ENCODE data around the gene SETBP1.
A peak's percentile ranks its signal among the peaks of the same experiment; 100 is the strongest.

Gene SETBP1

GRCh38 chr18:45004546-45005080 lies 323.9 kb downstream of the SETBP1 start:
- peaks cover 0 to 8% (median 2%) of the 10 kb centered on the region in 4 experiments for H3K4me1 ChIP-seq (ENCODE audit: control extremely low read depth in 1 of 4, control insufficient read depth in 4 of 4, insufficient read depth in 4 of 4, low read length in 3 of 4)

GRCh38 chr18:45006934-45007333 lies 326.2 kb downstream of the SETBP1 start:
- H3K27me3 ChIP-seq (replicated peaks in 2 of 5; ENCODE audit: control insufficient read depth in 4 of 5, insufficient read depth in 5 of 5, low read length in 4 of 5) = no peaks in the 10 kb centered on the region
- WGBS (ENCODE audit: insufficient coverage) = 92% methylated on average over 2 of the region's 2 CpGs
- H3K4me3 ChIP-seq (ENCODE audit: control insufficient read depth in 1 of 7, extremely low read depth in 1 of 7, insufficient read depth in 4 of 7, low read depth in 2 of 7, low read length in 6 of 7) = no peak overlapping the region
- DNase-seq = no peak
- peaks cover 0 to 8% (median 2%) of the 10 kb centered on the region in 4 experiments for H3K4me1 ChIP-seq (ENCODE audit: control extremely low read depth in 1 of 4, control insufficient read depth in 4 of 4, insufficient read depth in 4 of 4, low read length in 3 of 4)
- no peak overlapping the region for H3K27ac ChIP-seq (ENCODE audit: insufficient read depth in 1 of 2, low read depth in 1 of 2, low read length in 2 of 2, poor library complexity in 1 of 2, severe bottlenecking in 2 of 2)
- POLR2A ChIA-PET = no interaction called here
- H3K9me3 ChIP-seq (ENCODE audit: control extremely low read depth in 1 of 5, control insufficient read depth in 4 of 5, insufficient read depth in 2 of 5, low read depth in 1 of 5, low read length in 4 of 5) = peaks cover 0 to 2% (median 0%) of the 10 kb centered on the region in 5 experiments
- H3K36me3 ChIP-seq (ENCODE audit: control insufficient read depth in 4 of 4, insufficient read depth in 4 of 4, low read length in 3 of 4) = peaks cover 0 to 2% (median 0%) of the 10 kb centered on the region in 4 experiments
- CTCF ChIA-PET = no interaction called here

More at GRCh38 chr18:45004546-45005080, 323.9 kb downstream of the SETBP1 start:
- POLR2A ChIA-PET = no interaction called here
- H3K27me3 ChIP-seq (replicated peaks in 2 of 5; ENCODE audit: control insufficient read depth in 4 of 5, insufficient read depth in 5 of 5, low read length in 4 of 5) = no peaks in the 10 kb centered on the region
- DNase-seq = no peak
- 95% methylated on average over 2 of the region's 3 CpGs for WGBS (ENCODE audit: insufficient coverage)
- no peak overlapping the region for H3K27ac ChIP-seq (ENCODE audit: insufficient read depth in 1 of 2, low read depth in 1 of 2, low read length in 2 of 2, poor library complexity in 1 of 2, severe bottlenecking in 2 of 2)
- peaks cover 0 to 2% (median 0%) of the 10 kb centered on the region in 4 experiments for H3K36me3 ChIP-seq (ENCODE audit: control insufficient read depth in 4 of 4, insufficient read depth in 4 of 4, low read length in 3 of 4)
- CTCF ChIA-PET = no interaction called here
- H3K9me3 ChIP-seq (ENCODE audit: control extremely low read depth in 1 of 5, control insufficient read depth in 4 of 5, insufficient read depth in 2 of 5, low read depth in 1 of 5, low read length in 4 of 5) = peaks cover 0 to 2% (median 0%) of the 10 kb centered on the region in 5 experiments
- no peak overlapping the region for H3K4me3 ChIP-seq (ENCODE audit: control insufficient read depth in 1 of 7, extremely low read depth in 1 of 7, insufficient read depth in 4 of 7, low read depth in 2 of 7, low read length in 6 of 7)

DNA sequence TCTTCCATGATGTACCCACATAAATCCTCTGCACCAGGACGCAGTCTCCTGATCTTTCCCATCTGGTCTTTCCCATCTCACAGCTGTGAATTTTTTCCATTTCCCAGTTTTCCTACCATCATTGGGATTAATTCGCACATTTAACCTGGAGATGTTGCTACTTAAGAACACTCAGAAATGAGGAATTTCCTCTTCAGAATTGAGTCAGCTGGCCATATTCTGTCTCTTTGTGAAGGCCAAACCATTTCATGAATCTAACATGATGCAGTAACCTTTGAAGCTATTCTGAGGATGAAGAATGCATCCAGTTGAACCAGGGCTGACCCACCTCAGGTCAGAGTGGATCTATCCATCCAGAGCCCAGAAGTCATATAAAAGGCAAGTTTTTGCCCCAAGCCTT lies 326.8 kb downstream of the SETBP1 start:
- H3K27me3 ChIP-seq (replicated peaks in 2 of 5; ENCODE audit: control insufficient read depth in 4 of 5, insufficient read depth in 5 of 5, low read length in 4 of 5) = no peaks in the 10 kb centered on the region
- WGBS (ENCODE audit: insufficient coverage) = 93% methylated on average over 2 of the region's 2 CpGs
- no peak overlapping the region for H3K27ac ChIP-seq (ENCODE audit: insufficient read depth in 1 of 2, low read depth in 1 of 2, low read length in 2 of 2, poor library complexity in 1 of 2, severe bottlenecking in 2 of 2)
- H3K9me3 ChIP-seq (ENCODE audit: control extremely low read depth in 1 of 5, control insufficient read depth in 4 of 5, insufficient read depth in 2 of 5, low read depth in 1 of 5, low read length in 4 of 5) = peaks cover 0 to 2% (median 0%) of the 10 kb centered on the region in 5 experiments
- H3K4me3 ChIP-seq (ENCODE audit: control insufficient read depth in 1 of 7, extremely low read depth in 1 of 7, insufficient read depth in 4 of 7, low read depth in 2 of 7, low read length in 6 of 7) = no peak overlapping the region
- DNase-seq = no peak
- H3K4me1 ChIP-seq (ENCODE audit: control extremely low read depth in 1 of 4, control insufficient read depth in 4 of 4, insufficient read depth in 4 of 4, low read length in 3 of 4) = peaks cover 0 to 8% (median 2%) of the 10 kb centered on the region in 4 experiments
- ChIA-PET CTCF (no interaction called here), POLR2A (no interaction called here)
- peaks cover 0 to 2% (median 0%) of the 10 kb centered on the region in 4 experiments for H3K36me3 ChIP-seq (ENCODE audit: control insufficient read depth in 4 of 4, insufficient read depth in 4 of 4, low read length in 3 of 4)

DNA sequence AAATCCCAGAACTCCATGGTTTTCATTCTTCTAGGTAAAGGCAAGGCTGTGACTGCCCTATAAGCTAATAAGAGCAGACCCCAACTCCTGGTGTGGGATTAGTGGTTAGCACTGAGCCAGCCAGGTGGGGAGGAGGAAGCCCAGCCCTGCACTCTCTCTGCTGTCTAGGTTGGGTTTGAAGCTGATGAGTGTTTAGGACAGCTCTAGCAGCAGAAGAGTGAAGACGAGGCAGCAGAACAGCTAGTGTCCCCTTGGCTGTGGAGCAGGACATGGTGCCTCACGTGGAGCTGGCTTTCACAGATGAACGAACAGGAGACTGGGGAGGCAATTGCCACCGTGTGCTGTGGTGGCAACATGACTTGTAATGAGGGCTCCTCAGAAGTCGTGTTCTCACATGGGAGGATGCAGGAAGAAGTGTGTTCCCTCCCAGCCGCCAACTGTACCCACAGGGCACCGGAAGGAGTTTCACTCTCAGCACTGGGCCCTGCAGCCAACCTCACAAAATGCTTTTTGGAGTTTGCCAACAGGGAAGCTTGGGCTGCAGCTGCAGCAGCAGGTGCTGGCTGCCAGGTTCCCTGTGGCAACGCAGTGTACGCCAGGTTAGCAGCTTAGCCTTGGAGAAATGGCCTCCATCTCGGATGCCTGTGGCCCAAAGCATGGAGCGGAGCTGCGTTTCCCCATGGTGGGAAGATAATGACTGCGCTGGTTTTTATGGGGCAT lies 328.2 kb downstream of the SETBP1 start:
- Histone ChIP-seq H3K9me3 (ENCODE audit: control extremely low read depth in 1 of 5, control insufficient read depth in 4 of 5, insufficient read depth in 2 of 5, low read depth in 1 of 5, low read length in 4 of 5) (peaks cover 0 to 2% (median 0%) of the 10 kb centered on the region in 5 experiments), H3K4me3 (ENCODE audit: control insufficient read depth in 1 of 7, extremely low read depth in 1 of 7, insufficient read depth in 4 of 7, low read depth in 2 of 7, low read length in 6 of 7) (no peak overlapping the region), H3K27me3 (replicated peaks in 2 of 5; ENCODE audit: control insufficient read depth in 4 of 5, insufficient read depth in 5 of 5, low read length in 4 of 5) (no peaks in the 10 kb centered on the region), H3K27ac (ENCODE audit: insufficient read depth in 1 of 2, low read depth in 1 of 2, low read length in 2 of 2, poor library complexity in 1 of 2, severe bottlenecking in 2 of 2) (no peak overlapping the region), H3K4me1 (ENCODE audit: control extremely low read depth in 1 of 4, control insufficient read depth in 4 of 4, insufficient read depth in 4 of 4, low read length in 3 of 4) (peaks cover 0 to 8% (median 2%) of the 10 kb centered on the region in 4 experiments), H3K36me3 (ENCODE audit: control insufficient read depth in 4 of 4, insufficient read depth in 4 of 4, low read length in 3 of 4) (peaks cover 0 to 2% (median 0%) of the 10 kb centered on the region in 4 experiments)
- peak in 1 of 3 donors; percentile 21 for DNase-seq
- CTCF ChIA-PET = interaction anchor here (0.7 to 1.1 kb wide), 2 partner anchors 204 to 636 kb away, joined by 4 read pairs; no protein-coding TSS in a partner anchor
- POLR2A ChIA-PET = no interaction called here
- WGBS (ENCODE audit: insufficient coverage) = 80% methylated on average over 13 of the region's 13 CpGs

GRCh38 chr18:45009756-45010155 lies 329.1 kb downstream of the SETBP1 start:
- ChIA-PET POLR2A (no interaction called here), CTCF (no interaction called here)
- 100% methylated on average over 3 of the region's 5 CpGs for WGBS (ENCODE audit: insufficient coverage)
- H3K27ac ChIP-seq (ENCODE audit: insufficient read depth in 1 of 2, low read depth in 1 of 2, low read length in 2 of 2, poor library complexity in 1 of 2, severe bottlenecking in 2 of 2) = no peak overlapping the region
- no peak overlapping the region for H3K4me3 ChIP-seq (ENCODE audit: control insufficient read depth in 1 of 7, extremely low read depth in 1 of 7, insufficient read depth in 4 of 7, low read depth in 2 of 7, low read length in 6 of 7)
- no peaks in the 10 kb centered on the region for H3K27me3 ChIP-seq (replicated peaks in 2 of 5; ENCODE audit: control insufficient read depth in 4 of 5, insufficient read depth in 5 of 5, low read length in 4 of 5)
- peaks cover 0 to 2% (median 0%) of the 10 kb centered on the region in 5 experiments for H3K9me3 ChIP-seq (ENCODE audit: control extremely low read depth in 1 of 5, control insufficient read depth in 4 of 5, insufficient read depth in 2 of 5, low read depth in 1 of 5, low read length in 4 of 5)
- peaks cover 0 to 8% (median 2%) of the 10 kb centered on the region in 4 experiments for H3K4me1 ChIP-seq (ENCODE audit: control extremely low read depth in 1 of 4, control insufficient read depth in 4 of 4, insufficient read depth in 4 of 4, low read length in 3 of 4)
- DNase-seq = no peak
- no peaks in the 10 kb centered on the region for H3K36me3 ChIP-seq (ENCODE audit: control insufficient read depth in 4 of 4, insufficient read depth in 4 of 4, low read length in 3 of 4)

GRCh38 chr18:45012286-45012685 lies 331.6 kb downstream of the SETBP1 start:
- H3K9me3 ChIP-seq (ENCODE audit: control extremely low read depth in 1 of 5, control insufficient read depth in 4 of 5, insufficient read depth in 2 of 5, low read depth in 1 of 5, low read length in 4 of 5) = no peaks in the 10 kb centered on the region
- no peak for DNase-seq
- H3K27me3 ChIP-seq (replicated peaks in 2 of 5; ENCODE audit: control insufficient read depth in 4 of 5, insufficient read depth in 5 of 5, low read length in 4 of 5) = no peaks in the 10 kb centered on the region
- H3K4me3 ChIP-seq (ENCODE audit: control insufficient read depth in 1 of 7, extremely low read depth in 1 of 7, insufficient read depth in 4 of 7, low read depth in 2 of 7, low read length in 6 of 7) = no peak overlapping the region
- no peaks in the 10 kb centered on the region for H3K36me3 ChIP-seq (ENCODE audit: control insufficient read depth in 4 of 4, insufficient read depth in 4 of 4, low read length in 3 of 4)
- CTCF ChIA-PET = interaction anchor here (0.6 kb wide), 1 partner anchor 197 kb away, joined by 3 read pairs; no protein-coding TSS in a partner anchor
- no peak overlapping the region for H3K27ac ChIP-seq (ENCODE audit: insufficient read depth in 1 of 2, low read depth in 1 of 2, low read length in 2 of 2, poor library complexity in 1 of 2, severe bottlenecking in 2 of 2)
- WGBS (ENCODE audit: insufficient coverage) = 100% methylated on average over 3 of the region's 3 CpGs
- POLR2A ChIA-PET = no interaction called here
- peaks cover 0 to 8% (median 2%) of the 10 kb centered on the region in 4 experiments for H3K4me1 ChIP-seq (ENCODE audit: control extremely low read depth in 1 of 4, control insufficient read depth in 4 of 4, insufficient read depth in 4 of 4, low read length in 3 of 4)

GRCh38 chr18:45014047-45014501 lies 333.4 kb downstream of the SETBP1 start:
- no peaks in the 10 kb centered on the region for H3K36me3 ChIP-seq (ENCODE audit: control insufficient read depth in 4 of 4, insufficient read depth in 4 of 4, low read length in 3 of 4)
- no peaks in the 10 kb centered on the region for H3K9me3 ChIP-seq (ENCODE audit: control extremely low read depth in 1 of 5, control insufficient read depth in 4 of 5, insufficient read depth in 2 of 5, low read depth in 1 of 5, low read length in 4 of 5)
- ChIA-PET CTCF (interaction anchor here (0.6 to 1.5 kb wide), 2 partner anchors 172 to 198 kb away, joined by 3 read pairs; no protein-coding TSS in a partner anchor), POLR2A (no interaction called here)
- WGBS (ENCODE audit: insufficient coverage) = 60% methylated on average over 1 of the region's 2 CpGs
- no peak overlapping the region for H3K27ac ChIP-seq (ENCODE audit: insufficient read depth in 1 of 2, low read depth in 1 of 2, low read length in 2 of 2, poor library complexity in 1 of 2, severe bottlenecking in 2 of 2)
- peaks cover 0 to 2% (median under 1%) of the 10 kb centered on the region in 4 experiments for H3K4me1 ChIP-seq (ENCODE audit: control extremely low read depth in 1 of 4, control insufficient read depth in 4 of 4, insufficient read depth in 4 of 4, low read length in 3 of 4)
- no peak overlapping the region for H3K4me3 ChIP-seq (ENCODE audit: control insufficient read depth in 1 of 7, extremely low read depth in 1 of 7, insufficient read depth in 4 of 7, low read depth in 2 of 7, low read length in 6 of 7)
- peak in 1 of 3 donors; percentile 46 for DNase-seq
- H3K27me3 ChIP-seq (replicated peaks in 2 of 5; ENCODE audit: control insufficient read depth in 4 of 5, insufficient read depth in 5 of 5, low read length in 4 of 5) = no peaks in the 10 kb centered on the region
